IMR-90 (cell line): ENCODE results near the gene BSCL2.

ENCODE experiments used
- BHLHE40 ChIP-seq: fragments of 150-350 bp; IDR thresholded peaks from 2 replicates; pipeline ENCODE4 v1.6.1; 2016; ENCODE audit warnings: mild to moderate bottlenecking, low read depth, low read length
- CEBPB ChIP-seq: IDR thresholded peaks from 2 replicates; pipeline ENCODE4 v1.6.1; 2012; ENCODE audit warnings: low read depth, low read length, improper control_type of control experiment
- CHD1 ChIP-seq: IDR thresholded peaks from 2 replicates; pipeline ENCODE4 v1.6.1; 2012; ENCODE audit warnings: low read depth, low read length, improper control_type of control experiment
- POLR2A ChIP-seq: IDR thresholded peaks from 2 replicates; pipeline ENCODE4 v1.6.1; 2012; ENCODE audit warnings: mild to moderate bottlenecking, low read depth, low read length
- RAD21 ChIP-seq: IDR thresholded peaks from 2 replicates; pipeline ENCODE4 v1.6.1; 2012; ENCODE audit warnings: low read length, improper control_type of control experiment
- SMC3 ChIP-seq: fragments of 150-350 bp; IDR thresholded peaks from 2 replicates; pipeline ENCODE4 v1.6.1; 2016; ENCODE audit warnings: low read depth, mild to moderate bottlenecking, antibody characterized with exemption, low read length, moderate library complexity
- TF ChIP-seq, protein P1 (sequence below): conservative IDR thresholded peaks from 2 replicates; pipeline ENCODE4 v1.5.1; 2012; ENCODE audit warnings: mild to moderate bottlenecking, low read depth, low read length, improper control_type of control experiment
- TF ChIP-seq, protein P2 (sequence below): fragments of 150-350 bp; IDR thresholded peaks from 2 replicates; pipeline ENCODE4 v1.6.1; 2017; ENCODE audit warnings: mild to moderate bottlenecking, antibody characterized with exemption, low read length, low read depth

DNA sequence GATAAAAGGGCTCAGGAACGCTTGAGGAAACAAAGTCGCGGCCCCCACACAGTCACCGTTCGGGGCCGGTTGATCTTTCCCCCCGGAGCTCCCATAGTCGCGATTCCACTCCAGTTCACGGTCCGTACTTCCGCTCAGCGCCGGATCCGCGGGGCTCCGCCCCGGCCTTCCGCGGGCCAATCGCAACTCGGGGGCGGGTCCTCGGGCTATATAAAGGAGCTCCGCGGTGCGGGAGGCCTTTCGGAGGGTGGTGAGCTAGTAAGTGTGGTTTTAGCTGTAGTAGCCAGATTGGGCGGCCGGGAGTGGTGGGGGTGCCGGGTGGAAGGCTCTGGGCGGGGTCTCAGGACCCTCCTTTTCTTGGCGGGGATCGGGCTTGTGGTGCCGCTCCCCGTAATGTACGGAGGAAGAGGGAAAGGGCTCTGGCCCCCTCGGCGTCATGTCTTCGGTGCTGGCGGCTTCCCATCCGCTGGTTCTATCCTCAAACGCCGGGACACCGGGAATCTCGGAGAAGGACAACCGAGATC, 42.1 kb downstream of the BSCL2 start, which contains the start of the genes C11orf98 and CSKMT:
- TF ChIP-seq POLR2A (peak; percentile 100), CEBPB (no peak), CHD1 (no peak), SMC3 (no peak), BHLHE40 (no peak), RAD21 (no peak)
- TF ChIP-seq, protein P1, sequence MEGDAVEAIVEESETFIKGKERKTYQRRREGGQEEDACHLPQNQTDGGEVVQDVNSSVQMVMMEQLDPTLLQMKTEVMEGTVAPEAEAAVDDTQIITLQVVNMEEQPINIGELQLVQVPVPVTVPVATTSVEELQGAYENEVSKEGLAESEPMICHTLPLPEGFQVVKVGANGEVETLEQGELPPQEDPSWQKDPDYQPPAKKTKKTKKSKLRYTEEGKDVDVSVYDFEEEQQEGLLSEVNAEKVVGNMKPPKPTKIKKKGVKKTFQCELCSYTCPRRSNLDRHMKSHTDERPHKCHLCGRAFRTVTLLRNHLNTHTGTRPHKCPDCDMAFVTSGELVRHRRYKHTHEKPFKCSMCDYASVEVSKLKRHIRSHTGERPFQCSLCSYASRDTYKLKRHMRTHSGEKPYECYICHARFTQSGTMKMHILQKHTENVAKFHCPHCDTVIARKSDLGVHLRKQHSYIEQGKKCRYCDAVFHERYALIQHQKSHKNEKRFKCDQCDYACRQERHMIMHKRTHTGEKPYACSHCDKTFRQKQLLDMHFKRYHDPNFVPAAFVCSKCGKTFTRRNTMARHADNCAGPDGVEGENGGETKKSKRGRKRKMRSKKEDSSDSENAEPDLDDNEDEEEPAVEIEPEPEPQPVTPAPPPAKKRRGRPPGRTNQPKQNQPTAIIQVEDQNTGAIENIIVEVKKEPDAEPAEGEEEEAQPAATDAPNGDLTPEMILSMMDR: no peak
- TF ChIP-seq, protein P2, sequence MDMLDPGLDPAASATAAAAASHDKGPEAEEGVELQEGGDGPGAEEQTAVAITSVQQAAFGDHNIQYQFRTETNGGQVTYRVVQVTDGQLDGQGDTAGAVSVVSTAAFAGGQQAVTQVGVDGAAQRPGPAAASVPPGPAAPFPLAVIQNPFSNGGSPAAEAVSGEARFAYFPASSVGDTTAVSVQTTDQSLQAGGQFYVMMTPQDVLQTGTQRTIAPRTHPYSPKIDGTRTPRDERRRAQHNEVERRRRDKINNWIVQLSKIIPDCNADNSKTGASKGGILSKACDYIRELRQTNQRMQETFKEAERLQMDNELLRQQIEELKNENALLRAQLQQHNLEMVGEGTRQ: no peak; the same call in 1 of the 2 replicates
